GM19467 (cell line): Measurements from ENCODE around the gene ZFYVE16.
A peak's percentile ranks its signal among the peaks of the same experiment; 100 is the strongest.
"Not testable (repeated sequence)": the region's sequence is repeated elsewhere in the genome, so short reads cannot be mapped to it uniquely, and the experiment has no call there.

Experiments used
- ATAC-seq: cut with Tn5 transposase; IDR thresholded peaks from one replicate; pipeline ENCODE4 v1.9.1; 2021; ENCODE audit warnings: mild to moderate bottlenecking, moderate library complexity; ENCODE audit not compliant: unreplicated experiment

ZFYVE16 gene

GRCh38 chr5:80407735-80408483 lies at the start of gene ZFYVE16:
Gene ZFYVE16, plus strand, starts transcription at chr5:80408064. Its CDS starts 26,084 bp downstream, at chr5:80434148.
- ATAC-seq, result peak; percentile 85

- ATAC-seq, result no peak
These were observed 46.9 kb upstream of the ZFYVE16 start for GRCh38 chr5:80360914-80361444.

- ATAC-seq, result no peak
These were observed 43.0 kb upstream of the ZFYVE16 start for GRCh38 chr5:80364892-80365291.

GRCh38 chr5:80368661-80369480 lies 39.0 kb upstream of the ZFYVE16 start:
- ATAC-seq, result no peak

GRCh38 chr5:80369521-80369920 lies 38.3 kb upstream of the ZFYVE16 start:
- no peak for ATAC-seq

GRCh38 chr5:80370390-80370789 lies 37.5 kb upstream of the ZFYVE16 start:
- no peak for ATAC-seq

- no peak for ATAC-seq
These were observed 35.1 kb upstream of the ZFYVE16 start for GRCh38 chr5:80372780-80373179.

- no peak for ATAC-seq
These were observed 33.7 kb upstream of the ZFYVE16 start for GRCh38 chr5:80374188-80374587.

GRCh38 chr5:80376557-80376956 lies 31.3 kb upstream of the ZFYVE16 start:
- no peak for ATAC-seq

GRCh38 chr5:80382488-80382887 lies 25.4 kb upstream of the ZFYVE16 start:
- ATAC-seq, result no peak

- ATAC-seq, result peak; percentile 50
These were observed 20.6 kb upstream of the ZFYVE16 start for GRCh38 chr5:80387063-80387768.

GRCh38 chr5:80389580-80389979 lies 18.3 kb upstream of the ZFYVE16 start:
- ATAC-seq, result no peak

- ATAC-seq, result not testable (repeated sequence)
These were observed 17.5 kb upstream of the ZFYVE16 start for GRCh38 chr5:80390413-80390812.

- ATAC-seq, result not testable (repeated sequence)
These were observed 16.6 kb upstream of the ZFYVE16 start for GRCh38 chr5:80391267-80391666.

GRCh38 chr5:80399526-80400239 lies 8.2 kb upstream of the ZFYVE16 start:
- ATAC-seq, result peak; percentile 91

GRCh38 chr5:80400368-80400767 lies 7.5 kb upstream of the ZFYVE16 start:
- ATAC-seq, result not testable (repeated sequence)

GRCh38 chr5:80403782-80404181 lies 4.1 kb upstream of the ZFYVE16 start:
- no peak for ATAC-seq

GRCh38 chr5:80406980-80407734 lies 707 bp upstream of the ZFYVE16 start:
- ATAC-seq, result no peak

GRCh38 chr5:80408484-80409366 lies 861 bp downstream of the ZFYVE16 start:
- ATAC-seq, result peak; percentile 48
